ENCODE results near the gene FRAT1. TPM values are rescaled to one million over a fixed set of nuclear protein-coding genes. Genes with fewer than 3 reads are reported as not detected.

Gene FRAT1
- total and polyA plus RNA-seq, 4 experiments from 2014 or later, result 9.0 to 21.8 (median 16.4) TPM

- Histone ChIP-seq H3K27me3 (ENCODE audit: insufficient read depth, low read length) (no peaks in the 10 kb centered on the region), H3K4me3 (ENCODE audit: low read length in 2 of 2) (no peak overlapping the region), H3K36me3 (ENCODE audit: insufficient read depth, low read length) (peaks cover 10% of the 10 kb centered on the region), H3K9me3 (ENCODE audit: control insufficient read depth in 1 of 2, low read length in 2 of 2) (no peaks in the 10 kb centered on the region), H3K4me1 (ENCODE audit: insufficient read depth, low read length) (no peaks in the 10 kb centered on the region), H3K27ac (ENCODE audit: low read depth, low read length) (no peak overlapping the region)
- ChIA-PET POLR2A (ENCODE audit: partially characterized antibody) (no interaction called here), CTCF (ENCODE audit: partially characterized antibody) (interaction anchor here (3.9 kb wide), 1 partner anchor 84 kb away, joined by 19 read pairs; no protein-coding TSS in a partner anchor)
- Mint-ChIP-seq H3K27me3 (no peaks in the 10 kb centered on the region), H3K4me1 (no peaks in the 10 kb centered on the region), H3K36me3 (peaks cover 17 to 58% of the 10 kb centered on the region in 2 donors), H3K4me3 (no peak overlapping the region), H3K9me3 (no peaks in the 10 kb centered on the region), H3K27ac (no peak overlapping the region)
- DNase-seq, result no peak
- intact Hi-C loops (cut with micrococcal nuclease), result loop anchor here (2.0 kb wide), 1 partner anchor 84 kb away; no protein-coding TSS in a partner anchor
Measured at GRCh38 chr10:97362310-97363033, 43.4 kb downstream of the FRAT1 start.

DNA sequence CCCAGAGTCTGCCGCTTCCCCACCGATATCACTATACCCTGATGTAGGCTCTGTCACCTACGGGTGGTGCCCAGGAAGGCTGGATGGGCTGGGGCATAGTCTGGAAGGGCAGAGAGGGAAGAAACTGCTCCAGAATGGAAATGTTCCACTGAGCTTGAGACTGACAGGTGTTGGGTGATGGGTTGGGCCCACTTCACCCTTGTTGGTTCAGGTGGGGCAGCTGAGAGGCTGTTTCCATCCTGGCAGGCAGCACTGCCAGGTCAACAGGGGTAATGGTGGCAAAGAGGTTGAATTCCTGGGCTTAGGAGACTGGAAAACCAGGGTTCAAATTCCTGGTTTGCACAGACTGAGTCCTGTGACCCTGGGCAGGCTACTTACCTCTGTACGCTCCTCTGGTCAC lies 44.0 kb downstream of the FRAT1 start:
- Mint-ChIP-seq H3K4me1 (no peaks in the 10 kb centered on the region), H3K27ac (no peak overlapping the region), H3K9me3 (no peaks in the 10 kb centered on the region), H3K4me3 (no peak overlapping the region), H3K27me3 (no peaks in the 10 kb centered on the region), H3K36me3 (peaks cover 18 to 58% of the 10 kb centered on the region in 2 donors)
- ChIA-PET CTCF (ENCODE audit: partially characterized antibody) (interaction anchor here (3.9 kb wide), 1 partner anchor 84 kb away, joined by 19 read pairs; no protein-coding TSS in a partner anchor), POLR2A (ENCODE audit: partially characterized antibody) (no interaction called here)
- no peaks in the 10 kb centered on the region for H3K27me3 ChIP-seq (ENCODE audit: insufficient read depth, low read length)
- H3K36me3 ChIP-seq (ENCODE audit: insufficient read depth, low read length), result peaks cover 10% of the 10 kb centered on the region
- DNase-seq, result no peak
- no peak overlapping the region for H3K4me3 ChIP-seq (ENCODE audit: low read length in 2 of 2)
- H3K9me3 ChIP-seq (ENCODE audit: control insufficient read depth in 1 of 2, low read length in 2 of 2), result no peaks in the 10 kb centered on the region
- H3K27ac ChIP-seq (ENCODE audit: low read depth, low read length), result no peak overlapping the region
- intact Hi-C loops (cut with micrococcal nuclease), result loop anchor here (2.0 kb wide), 1 partner anchor 84 kb away; no protein-coding TSS in a partner anchor
- no peaks in the 10 kb centered on the region for H3K4me1 ChIP-seq (ENCODE audit: insufficient read depth, low read length)

DNA sequence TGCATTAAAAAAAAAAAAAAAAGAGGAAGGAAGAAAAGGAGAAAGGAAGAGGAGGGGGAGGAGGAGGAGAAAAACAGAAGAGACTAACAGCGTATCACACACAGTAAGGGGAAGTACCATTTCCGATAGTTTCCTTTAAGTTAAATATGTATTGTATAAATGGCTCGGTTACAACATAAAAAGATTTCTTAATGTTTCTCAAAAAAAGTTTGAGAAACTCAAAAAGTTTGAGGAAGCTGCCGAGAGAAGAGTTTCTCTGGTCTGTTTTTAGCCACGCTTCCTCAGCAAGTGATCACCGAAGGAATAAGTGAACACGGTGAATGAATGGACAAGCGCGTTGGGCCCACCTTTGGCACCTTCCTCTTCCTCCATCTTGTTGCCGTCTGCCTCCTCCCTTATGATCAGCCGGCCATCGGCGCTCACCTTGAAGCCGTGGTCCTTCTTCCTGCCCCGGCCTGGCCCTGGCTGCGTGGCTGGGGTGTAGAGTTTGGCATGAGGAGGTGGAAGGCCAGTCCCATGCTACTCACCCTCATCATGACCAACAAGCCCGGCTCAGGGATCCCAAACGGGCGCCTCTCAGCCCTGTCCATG lies 46.8 kb downstream of the FRAT1 start:
- Histone ChIP-seq H3K4me1 (ENCODE audit: insufficient read depth, low read length) (no peaks in the 10 kb centered on the region), H3K36me3 (ENCODE audit: insufficient read depth, low read length) (peaks cover 6% of the 10 kb centered on the region), H3K27me3 (ENCODE audit: insufficient read depth, low read length) (no peaks in the 10 kb centered on the region), H3K9me3 (ENCODE audit: control insufficient read depth in 1 of 2, low read length in 2 of 2) (no peaks in the 10 kb centered on the region), H3K4me3 (ENCODE audit: low read length in 2 of 2) (no peak overlapping the region), H3K27ac (ENCODE audit: low read depth, low read length) (no peak overlapping the region)
- no peaks in the 10 kb centered on the region for H3K27me3 Mint-ChIP-seq
- ChIA-PET POLR2A (ENCODE audit: partially characterized antibody) (no interaction called here), CTCF (ENCODE audit: partially characterized antibody) (interaction anchor here (0.7 to 2.4 kb wide), 3 partner anchors 10 to 1137 kb away, joined by 4 to 8 read pairs (median 5); no protein-coding TSS in a partner anchor)
- H3K9me3 Mint-ChIP-seq, result no peaks in the 10 kb centered on the region
- no peaks in the 10 kb centered on the region for H3K4me1 Mint-ChIP-seq
- DNase-seq, result no peak
- intact Hi-C loops (cut with micrococcal nuclease), result no loop called here
- H3K27ac Mint-ChIP-seq, result peak overlapping the region in 1 of 7 donors; percentile 19
- H3K4me3 Mint-ChIP-seq, result no peak overlapping the region
- H3K36me3 Mint-ChIP-seq, result peaks cover 24 to 65% of the 10 kb centered on the region in 2 donors

DNA sequence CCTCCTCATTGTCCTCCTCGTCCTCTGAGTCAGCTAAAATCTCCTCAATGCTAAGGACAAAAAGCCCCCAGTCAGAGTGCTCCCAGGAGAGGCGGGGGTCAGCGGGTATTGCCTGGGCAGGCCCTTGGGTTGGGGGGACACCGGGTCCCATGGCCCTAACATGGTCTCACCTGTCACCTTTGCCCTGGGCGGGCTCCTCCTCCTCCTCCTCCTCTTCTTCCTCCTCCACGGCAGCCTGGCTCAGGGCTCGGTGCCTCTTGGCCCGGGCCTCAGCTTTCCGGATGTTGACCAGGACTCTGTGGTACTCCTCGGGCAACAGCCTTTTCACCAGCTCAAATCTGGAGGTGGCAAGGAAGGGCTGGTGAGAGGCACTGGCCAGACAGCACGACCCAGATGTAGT lies 47.5 kb downstream of the FRAT1 start:
- Mint-ChIP-seq H3K4me3 (no peak overlapping the region), H3K36me3 (peaks cover 28 to 67% of the 10 kb centered on the region in 2 donors), H3K9me3 (no peaks in the 10 kb centered on the region), H3K4me1 (no peaks in the 10 kb centered on the region), H3K27ac (no peak overlapping the region), H3K27me3 (no peaks in the 10 kb centered on the region)
- intact Hi-C loops (cut with micrococcal nuclease), result no loop called here
- ChIA-PET CTCF (ENCODE audit: partially characterized antibody) (interaction anchor here (0.9 to 2.4 kb wide), 2 partner anchors 9 to 88 kb away, joined by 3 to 8 read pairs; no protein-coding TSS in a partner anchor), POLR2A (ENCODE audit: partially characterized antibody) (no interaction called here)
- H3K27me3 ChIP-seq (ENCODE audit: insufficient read depth, low read length), result no peaks in the 10 kb centered on the region
- DNase-seq, result no peak
- H3K36me3 ChIP-seq (ENCODE audit: insufficient read depth, low read length), result peaks cover 6% of the 10 kb centered on the region
- no peak overlapping the region for H3K27ac ChIP-seq (ENCODE audit: low read depth, low read length)
- H3K4me3 ChIP-seq (ENCODE audit: low read length in 2 of 2), result no peak overlapping the region
- no peaks in the 10 kb centered on the region for H3K9me3 ChIP-seq (ENCODE audit: control insufficient read depth in 1 of 2, low read length in 2 of 2)
- no peaks in the 10 kb centered on the region for H3K4me1 ChIP-seq (ENCODE audit: insufficient read depth, low read length)

DNA sequence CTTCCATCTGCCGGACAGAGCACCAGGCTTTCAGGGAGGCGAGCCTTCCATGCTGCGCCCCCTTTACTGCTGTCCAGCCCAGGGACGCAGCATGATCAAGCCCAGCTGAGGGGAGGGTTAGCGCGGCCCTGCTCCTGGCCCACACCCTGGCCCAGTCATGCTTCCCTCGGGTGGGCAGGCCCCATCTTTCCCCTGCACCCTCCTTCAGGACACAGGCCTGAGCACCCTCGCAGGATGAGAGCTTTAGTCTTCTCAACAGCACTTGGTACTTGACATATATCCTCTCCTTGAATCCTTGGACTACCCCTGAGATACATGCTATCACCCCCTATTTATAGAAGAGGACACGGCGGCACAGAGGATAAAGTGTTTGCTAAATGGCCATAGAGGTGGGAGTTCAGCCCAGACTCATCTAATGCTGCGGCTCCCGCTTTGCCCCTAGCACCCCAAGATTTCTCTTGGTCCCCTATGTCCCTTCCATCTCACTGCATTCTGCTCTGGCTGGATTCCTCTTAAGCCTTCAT lies 48.1 kb downstream of the FRAT1 start:
- Mint-ChIP-seq H3K36me3 (peaks cover 34 to 73% of the 10 kb centered on the region in 2 donors), H3K4me1 (no peaks in the 10 kb centered on the region), H3K9me3 (no peaks in the 10 kb centered on the region), H3K27ac (peak overlapping the region in 1 of 7 donors; percentile 18), H3K27me3 (no peaks in the 10 kb centered on the region), H3K4me3 (no peak overlapping the region)
- ChIA-PET POLR2A (ENCODE audit: partially characterized antibody) (no interaction called here), CTCF (ENCODE audit: partially characterized antibody) (interaction anchor here (0.9 kb wide), 1 partner anchor 9 kb away, joined by 3 read pairs; no protein-coding TSS in a partner anchor)
- Histone ChIP-seq H3K27ac (ENCODE audit: low read depth, low read length) (no peak overlapping the region), H3K4me1 (ENCODE audit: insufficient read depth, low read length) (no peaks in the 10 kb centered on the region), H3K4me3 (ENCODE audit: low read length in 2 of 2) (no peak overlapping the region), H3K9me3 (ENCODE audit: control insufficient read depth in 1 of 2, low read length in 2 of 2) (no peaks in the 10 kb centered on the region), H3K36me3 (ENCODE audit: insufficient read depth, low read length) (peaks cover 9% of the 10 kb centered on the region), H3K27me3 (ENCODE audit: insufficient read depth, low read length) (no peaks in the 10 kb centered on the region)
- no peak for DNase-seq
- intact Hi-C loops (cut with micrococcal nuclease), result no loop called here

Other genes with a start within 250 kb of the FRAT1 start
- under 1 TPM; 0.28 to 0.32 TPM for gene SLIT1, start 133.3 kb upstream of the FRAT1 start, total RNA-seq
- gene SLIT1, start 133.3 kb upstream of the FRAT1 start, polyA plus RNA-seq, result under 1 TPM in 1 of 2 donors, not detected in 1; 0.05 TPM
- 10 to 100 TPM; 17.0 to 19.3 TPM for gene ARHGAP19, start 26.6 kb upstream of the FRAT1 start, total RNA-seq
- gene ARHGAP19, start 26.6 kb upstream of the FRAT1 start, polyA plus RNA-seq, result 1 to 10 TPM; 6.8 to 9.4 TPM
- 10 to 100 TPM; 28.7 to 30.4 TPM for gene FRAT2, start 15.5 kb downstream of the FRAT1 start, total RNA-seq
- 10 to 100 TPM; 13.1 to 15.6 TPM for gene FRAT2, start 15.5 kb downstream of the FRAT1 start, polyA plus RNA-seq
- gene RRP12, start 82.1 kb downstream of the FRAT1 start, total RNA-seq, result 10 to 100 TPM; 18.2 to 20.0 TPM
- 1 to 10 TPM; 6.3 to 7.7 TPM for gene RRP12, start 82.1 kb downstream of the FRAT1 start, polyA plus RNA-seq
- 100 to 1,000 TPM in 1 of 2 experiments, 10 to 100 TPM in 1; 95.7 to 102 TPM for gene PGAM1, start 106.9 kb downstream of the FRAT1 start, total RNA-seq
- 100 to 1,000 TPM; 300 to 371 TPM for gene PGAM1, start 106.9 kb downstream of the FRAT1 start, polyA plus RNA-seq
- gene EXOSC1, start 126.7 kb downstream of the FRAT1 start, total RNA-seq, result 10 to 100 TPM; 60.6 to 62.7 TPM
- 10 to 100 TPM; 93.3 to 93.7 TPM for gene EXOSC1, start 126.7 kb downstream of the FRAT1 start, polyA plus RNA-seq
- gene ZDHHC16, start 126.9 kb downstream of the FRAT1 start, total RNA-seq, result 10 to 100 TPM; 29.6 to 29.7 TPM
- gene ZDHHC16, start 126.9 kb downstream of the FRAT1 start, polyA plus RNA-seq, result 10 to 100 TPM; 33.9 to 52.1 TPM
- 100 to 1,000 TPM; 109 to 111 TPM for gene MMS19, start 179.2 kb downstream of the FRAT1 start, total RNA-seq
- 10 to 100 TPM; 35.9 to 43.1 TPM for gene MMS19, start 179.2 kb downstream of the FRAT1 start, polyA plus RNA-seq
- gene UBTD1, start 179.7 kb downstream of the FRAT1 start, total RNA-seq, result 1 to 10 TPM; 1.9 TPM
- 1 to 10 TPM; 1.3 to 1.7 TPM for gene UBTD1, start 179.7 kb downstream of the FRAT1 start, polyA plus RNA-seq

Measured in CD4-positive, alpha-beta memory T cell (primary cell).